ENCODE results near the gene PEX3.

- TF ChIP-seq, protein P1, sequence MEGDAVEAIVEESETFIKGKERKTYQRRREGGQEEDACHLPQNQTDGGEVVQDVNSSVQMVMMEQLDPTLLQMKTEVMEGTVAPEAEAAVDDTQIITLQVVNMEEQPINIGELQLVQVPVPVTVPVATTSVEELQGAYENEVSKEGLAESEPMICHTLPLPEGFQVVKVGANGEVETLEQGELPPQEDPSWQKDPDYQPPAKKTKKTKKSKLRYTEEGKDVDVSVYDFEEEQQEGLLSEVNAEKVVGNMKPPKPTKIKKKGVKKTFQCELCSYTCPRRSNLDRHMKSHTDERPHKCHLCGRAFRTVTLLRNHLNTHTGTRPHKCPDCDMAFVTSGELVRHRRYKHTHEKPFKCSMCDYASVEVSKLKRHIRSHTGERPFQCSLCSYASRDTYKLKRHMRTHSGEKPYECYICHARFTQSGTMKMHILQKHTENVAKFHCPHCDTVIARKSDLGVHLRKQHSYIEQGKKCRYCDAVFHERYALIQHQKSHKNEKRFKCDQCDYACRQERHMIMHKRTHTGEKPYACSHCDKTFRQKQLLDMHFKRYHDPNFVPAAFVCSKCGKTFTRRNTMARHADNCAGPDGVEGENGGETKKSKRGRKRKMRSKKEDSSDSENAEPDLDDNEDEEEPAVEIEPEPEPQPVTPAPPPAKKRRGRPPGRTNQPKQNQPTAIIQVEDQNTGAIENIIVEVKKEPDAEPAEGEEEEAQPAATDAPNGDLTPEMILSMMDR (IDR thresholded peaks at IDR 0.05; ENCODE audit: insufficient read depth, low read length): no peak
- TF ChIP-seq, protein P2, sequence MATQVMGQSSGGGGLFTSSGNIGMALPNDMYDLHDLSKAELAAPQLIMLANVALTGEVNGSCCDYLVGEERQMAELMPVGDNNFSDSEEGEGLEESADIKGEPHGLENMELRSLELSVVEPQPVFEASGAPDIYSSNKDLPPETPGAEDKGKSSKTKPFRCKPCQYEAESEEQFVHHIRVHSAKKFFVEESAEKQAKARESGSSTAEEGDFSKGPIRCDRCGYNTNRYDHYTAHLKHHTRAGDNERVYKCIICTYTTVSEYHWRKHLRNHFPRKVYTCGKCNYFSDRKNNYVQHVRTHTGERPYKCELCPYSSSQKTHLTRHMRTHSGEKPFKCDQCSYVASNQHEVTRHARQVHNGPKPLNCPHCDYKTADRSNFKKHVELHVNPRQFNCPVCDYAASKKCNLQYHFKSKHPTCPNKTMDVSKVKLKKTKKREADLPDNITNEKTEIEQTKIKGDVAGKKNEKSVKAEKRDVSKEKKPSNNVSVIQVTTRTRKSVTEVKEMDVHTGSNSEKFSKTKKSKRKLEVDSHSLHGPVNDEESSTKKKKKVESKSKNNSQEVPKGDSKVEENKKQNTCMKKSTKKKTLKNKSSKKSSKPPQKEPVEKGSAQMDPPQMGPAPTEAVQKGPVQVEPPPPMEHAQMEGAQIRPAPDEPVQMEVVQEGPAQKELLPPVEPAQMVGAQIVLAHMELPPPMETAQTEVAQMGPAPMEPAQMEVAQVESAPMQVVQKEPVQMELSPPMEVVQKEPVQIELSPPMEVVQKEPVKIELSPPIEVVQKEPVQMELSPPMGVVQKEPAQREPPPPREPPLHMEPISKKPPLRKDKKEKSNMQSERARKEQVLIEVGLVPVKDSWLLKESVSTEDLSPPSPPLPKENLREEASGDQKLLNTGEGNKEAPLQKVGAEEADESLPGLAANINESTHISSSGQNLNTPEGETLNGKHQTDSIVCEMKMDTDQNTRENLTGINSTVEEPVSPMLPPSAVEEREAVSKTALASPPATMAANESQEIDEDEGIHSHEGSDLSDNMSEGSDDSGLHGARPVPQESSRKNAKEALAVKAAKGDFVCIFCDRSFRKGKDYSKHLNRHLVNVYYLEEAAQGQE (IDR thresholded peaks at IDR 0.05; ENCODE audit: insufficient replicate concordance, low read depth): no peak
- no peak for TF ChIP-seq POLR2AphosphoS5 (IDR thresholded peaks at IDR 0.05; ENCODE audit: low read depth)
Measured at GRCh38 chr6:143476545-143476944, 25.9 kb downstream of the PEX3 start.

All from HL-60 (cell line).